ENCODE data around the gene IGFBP2. TPM values are rescaled to one million over a fixed set of nuclear protein-coding genes. Genes with fewer than 3 reads are reported as not detected.

IGFBP2 gene
- total and polyA plus RNA-seq, 2 of the 8 experiments (the other 6 are each of a cell fraction or from before 2014, with no cell fraction given), result 326 to 782 TPM

DNA sequence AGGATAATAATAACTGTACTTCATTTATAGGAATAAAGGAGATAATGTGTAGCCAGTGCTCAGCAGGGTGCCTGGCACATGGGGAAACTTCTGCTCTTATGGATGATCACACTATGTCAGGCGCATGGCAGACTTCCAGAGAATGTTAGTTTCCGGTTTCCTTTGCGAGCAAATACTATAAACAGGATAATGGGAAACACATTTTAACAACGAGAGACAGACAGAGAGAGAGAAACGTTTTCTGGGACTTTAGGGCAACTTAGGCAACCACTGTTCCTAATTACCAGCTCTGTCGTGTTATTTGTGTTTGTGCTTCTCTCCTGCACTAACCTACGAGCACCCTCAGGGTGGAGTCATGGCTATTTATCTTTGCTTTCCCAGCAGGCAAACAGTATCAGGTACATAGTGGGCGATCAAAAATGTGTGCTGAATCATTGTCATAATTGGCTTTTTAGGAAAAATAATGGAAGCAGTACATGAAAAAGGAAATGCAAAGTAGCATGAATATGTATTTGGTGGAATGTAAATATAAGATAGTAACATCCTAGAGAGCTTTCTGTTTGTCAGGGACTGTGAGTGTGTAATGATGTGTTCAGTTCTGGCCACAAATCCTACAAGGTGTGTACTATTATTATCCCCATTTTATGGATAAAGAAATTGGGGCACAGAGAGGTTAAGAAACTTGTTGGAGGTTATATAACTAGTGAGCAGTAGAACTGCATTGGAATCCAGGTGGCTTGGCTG, 36.8 kb upstream of the IGFBP2 start:
- Histone ChIP-seq H2AFZ (ENCODE audit: low read length) (no peak overlapping the region), H3K9ac (replicated peaks in 1 of 4; ENCODE audit: extremely low read depth in 1 of 4, low read depth in 3 of 4, low read length in 3 of 4) (no peak overlapping the region), H3K36me3 (ENCODE audit: control insufficient read depth in 2 of 4, insufficient read depth in 4 of 4, low read length in 3 of 4) (no peaks in the 10 kb centered on the region), H3K79me1 (ENCODE audit: low read depth, low read length) (no peaks in the 10 kb centered on the region), H4K20me1 (replicated peaks in 1 of 2; ENCODE audit: control insufficient read depth in 1 of 2, insufficient read depth in 2 of 2, low read length in 2 of 2) (no peaks in the 10 kb centered on the region), H3K4me1 (replicated peaks in 1 of 4; ENCODE audit: control insufficient read depth in 3 of 4, insufficient read depth in 4 of 4, low read length in 3 of 4) (peaks cover 0 to 4% (median 2%) of the 10 kb centered on the region in 4 experiments; a peak in 3 of 7 replicates), H2BK5ac (ENCODE audit: low read depth, low read length) (no peak overlapping the region), H3K27ac (ENCODE audit: low read depth, low read length) (no peak overlapping the region), H3K4me3 (ENCODE audit: extremely low read depth in 1 of 4, insufficient read depth in 2 of 4, low read depth in 3 of 4, low read length in 4 of 4) (no peak overlapping the region), H3K4me2 (ENCODE audit: insufficient read depth in 1 of 2, low read depth in 2 of 2, low read length in 2 of 2) (no peak overlapping the region), H3K27me3 (replicated peaks in 1 of 4; ENCODE audit: control insufficient read depth in 3 of 4, extremely low read depth in 1 of 4, insufficient read depth in 3 of 4, low read length in 3 of 4) (no peaks in the 10 kb centered on the region), H3K4ac (replicated peaks; ENCODE audit: insufficient read length, low read depth, low read length) (no peak overlapping the region), H2BK120ac (replicated peaks; ENCODE audit: low read depth, low read length) (no peak overlapping the region), H2BK20ac (ENCODE audit: low read length) (no peak overlapping the region), H4K5ac (ENCODE audit: insufficient read length, low read depth, low read length) (no peak overlapping the region), H3K18ac (ENCODE audit: extremely low read depth, low read length) (no peak overlapping the region), H3K56ac (replicated peaks; ENCODE audit: insufficient read length, low read depth, low read length) (no peak overlapping the region), H3K9me3 (ENCODE audit: insufficient read depth in 2 of 2, low read depth in 1 of 2, low read length in 1 of 2) (no peaks in the 10 kb centered on the region), H4K91ac (replicated peaks; ENCODE audit: insufficient read length, low read length) (no peak overlapping the region), H3K23me2 (ENCODE audit: low read depth, low read length) (no peaks in the 10 kb centered on the region; the same call in 1 of the 2 replicates), H2BK15ac (ENCODE audit: low read length) (no peak overlapping the region), H4K8ac (ENCODE audit: extremely low read depth, insufficient read depth, low read length) (no peak overlapping the region), H2AK5ac (ENCODE audit: low read depth, low read length) (no peak overlapping the region), H2BK12ac (ENCODE audit: low read depth, low read length) (no peak overlapping the region), H3K14ac (ENCODE audit: insufficient read length) (no peak overlapping the region), H3K79me2 (ENCODE audit: control insufficient read depth in 1 of 2, insufficient read depth in 2 of 2, low read length in 2 of 2) (no peaks in the 10 kb centered on the region), H3K23ac (ENCODE audit: insufficient read length) (no peak overlapping the region)
- ChIA-PET CTCF (ENCODE audit: partially characterized antibody) (interaction anchor here (1.0 to 1.9 kb wide), 3 partner anchors 18 to 77 kb away, joined by 3 to 6 read pairs (median 6); no protein-coding TSS in a partner anchor), POLR2A (ENCODE audit: partially characterized antibody) (interaction anchor here (1.0 to 1.6 kb wide), 2 partner anchors 39 to 42 kb away, joined by 3 read pairs; no protein-coding TSS in a partner anchor)
- WGBS, 2 experiments (ENCODE audit: extremely low coverage in 1 of 2, insufficient coverage in 1 of 2, insufficient read length in 1 of 2, insufficient replicate concordance in 2 of 2, low coverage in 1 of 2, low lambda C conversion rate in 2 of 2, missing lambda C conversion rate in 1 of 2), result 89% methylated on average over 8 of the region's 8 CpGs; no CpG with 5 or more reads in 1 of the 2 experiments
- FAIRE-seq (no peak), DNase-seq (ENCODE audit: low read depth in 1 of 2, low spot score in 2 of 2) (no peak)
- TF ChIP-seq SIN3A (conservative IDR thresholded peaks at IDR 0.05 in 1 of 2, IDR thresholded peaks at IDR 0.05 in 1 of 2; ENCODE audit: low read depth in 1 of 2, low read length in 2 of 2) (no peak), CHD1 (IDR thresholded peaks at IDR 0.05; ENCODE audit: low read depth, low read length) (no peak), CREB1 (IDR thresholded peaks at IDR 0.05) (no peak), TCF12 (IDR thresholded peaks at IDR 0.05; ENCODE audit: low read depth, low read length) (no peak), JUND (IDR thresholded peaks at IDR 0.05; ENCODE audit: low read length) (no peak), FOSL1 (IDR thresholded peaks at IDR 0.05; ENCODE audit: insufficient read depth, low read depth, low read length) (no peak), SRF (IDR thresholded peaks at IDR 0.05; ENCODE audit: low read depth, low read length) (no peak), SP1 (IDR thresholded peaks at IDR 0.05; ENCODE audit: low read depth, low read length) (no peak), POLR2A (IDR thresholded peaks at IDR 0.05; ENCODE audit: control extremely low read depth in 1 of 2, low read depth in 2 of 2, low read length in 2 of 2) (no peak), BCL11A (IDR thresholded peaks at IDR 0.05; ENCODE audit: low read depth in 2 of 2, low read length in 2 of 2) (no peak)
- TF ChIP-seq, protein P1, sequence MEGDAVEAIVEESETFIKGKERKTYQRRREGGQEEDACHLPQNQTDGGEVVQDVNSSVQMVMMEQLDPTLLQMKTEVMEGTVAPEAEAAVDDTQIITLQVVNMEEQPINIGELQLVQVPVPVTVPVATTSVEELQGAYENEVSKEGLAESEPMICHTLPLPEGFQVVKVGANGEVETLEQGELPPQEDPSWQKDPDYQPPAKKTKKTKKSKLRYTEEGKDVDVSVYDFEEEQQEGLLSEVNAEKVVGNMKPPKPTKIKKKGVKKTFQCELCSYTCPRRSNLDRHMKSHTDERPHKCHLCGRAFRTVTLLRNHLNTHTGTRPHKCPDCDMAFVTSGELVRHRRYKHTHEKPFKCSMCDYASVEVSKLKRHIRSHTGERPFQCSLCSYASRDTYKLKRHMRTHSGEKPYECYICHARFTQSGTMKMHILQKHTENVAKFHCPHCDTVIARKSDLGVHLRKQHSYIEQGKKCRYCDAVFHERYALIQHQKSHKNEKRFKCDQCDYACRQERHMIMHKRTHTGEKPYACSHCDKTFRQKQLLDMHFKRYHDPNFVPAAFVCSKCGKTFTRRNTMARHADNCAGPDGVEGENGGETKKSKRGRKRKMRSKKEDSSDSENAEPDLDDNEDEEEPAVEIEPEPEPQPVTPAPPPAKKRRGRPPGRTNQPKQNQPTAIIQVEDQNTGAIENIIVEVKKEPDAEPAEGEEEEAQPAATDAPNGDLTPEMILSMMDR (IDR thresholded peaks at IDR 0.05; ENCODE audit: control extremely low read depth in 1 of 3, insufficient read depth in 1 of 3, low read depth in 1 of 3, low read length in 3 of 3), result no peak

Data from H1 (cell line).